MM.1S (cell line): ENCODE measurements around the gene XYLT1.
A peak's percentile ranks its signal among the peaks of the same experiment; 100 is the strongest.

Experiments used
- DNase-seq: peaks from one replicate; pipeline ENCODE4 v3.0.0-alpha.2; 2015
- H2AFZ ChIP-seq: fragments of 300-600 bp; sonication (generic); 2 replicates; pipeline ENCODE4 v1.6.0; 2016; ENCODE audit warnings: antibody characterized with exemption, low read length
- H3F3A ChIP-seq: fragments of 300-600 bp; sonication (generic); 2 replicates; pipeline ENCODE4 v1.6.1; 2016; ENCODE audit warnings: mild to moderate bottlenecking, antibody characterized with exemption, low read length, moderate library complexity, mixed read lengths; ENCODE audit not compliant: insufficient read depth
- H3K27ac ChIP-seq: fragments of 300-600 bp; sonication (generic); 2 replicates; pipeline ENCODE4 v1.5.1; 2016; ENCODE audit warnings: mild to moderate bottlenecking, low read length
- H3K27me3 ChIP-seq: fragments of 300-600 bp; sonication (generic); replicated peaks from 2 replicates; pipeline ENCODE4 v1.6.0; 2016; ENCODE audit warnings: low read length; ENCODE audit not compliant: insufficient read depth
- H3K36me3 ChIP-seq: fragments of 300-600 bp; sonication (generic); replicated peaks from 2 replicates; pipeline ENCODE4 v1.6.1; 2016; ENCODE audit warnings: mild to moderate bottlenecking, low read length, mixed read lengths; ENCODE audit not compliant: insufficient read depth
- H3K4me1 ChIP-seq: fragments of 300-600 bp; sonication (generic); 2 replicates; pipeline ENCODE4 v1.6.1; 2016; ENCODE audit warnings: low read length, mixed read lengths
- H3K4me2 ChIP-seq: fragments of 300-600 bp; sonication (generic); 2 replicates; pipeline ENCODE4 v1.6.0; 2016; ENCODE audit warnings: low read depth, low read length
- H3K4me3 ChIP-seq: fragments of 300-600 bp; sonication (generic); 2 replicates; pipeline ENCODE4 v1.5.1; 2016; ENCODE audit warnings: low read length, mixed read lengths
- H3K79me2 ChIP-seq: fragments of 300-600 bp; sonication (generic); 2 replicates; pipeline ENCODE4 v1.6.1; 2016; ENCODE audit warnings: mixed run types, low read length, mixed read lengths
- H3K9ac ChIP-seq: fragments of 300-600 bp; sonication (generic); 2 replicates; pipeline ENCODE4 v1.6.1; 2016; ENCODE audit warnings: low read length, mixed read lengths
- H3K9me2 ChIP-seq: fragments of 300-600 bp; sonication (generic); replicated peaks from 2 replicates; pipeline ENCODE4 v1.6.1; 2016; ENCODE audit warnings: mild to moderate bottlenecking, low read length, mixed read lengths; ENCODE audit not compliant: insufficient read depth
- H3K9me3 ChIP-seq: fragments of 300-600 bp; sonication (generic); replicated peaks from 2 replicates; pipeline ENCODE4 v1.6.1; 2016; ENCODE audit warnings: mild to moderate bottlenecking, low read length, mixed read lengths; ENCODE audit not compliant: insufficient read depth
- H4K20me1 ChIP-seq: fragments of 300-600 bp; sonication (generic); 2 replicates; pipeline ENCODE4 v1.6.1; 2016; ENCODE audit warnings: mild to moderate bottlenecking, low read length, moderate library complexity, mixed read lengths; ENCODE audit not compliant: insufficient read depth
- EZH2 ChIP-seq: fragments of 300-600 bp; sonication (generic); optimal IDR thresholded peaks from 2 replicates; pipeline ENCODE3; 2017; ENCODE audit warnings: low read depth, mild to moderate bottlenecking, antibody characterized with exemption, low read length, mixed read lengths
- EZH2phosphoT487 ChIP-seq: fragments of 300-600 bp; sonication (generic); IDR thresholded peaks from 2 replicates; pipeline ENCODE4 v1.6.1; 2018; ENCODE audit warnings: antibody characterized with exemption, low read length
- TF ChIP-seq, protein P1 (sequence below): fragments of 300-600 bp; sonication (generic); IDR thresholded peaks from 2 replicates; pipeline ENCODE4 v1.5.1; 2016; ENCODE audit warnings: antibody characterized with exemption, low read length, mixed read lengths

Gene XYLT1

GRCh38 chr16:17212606-17213005 lies 258.2 kb downstream of the XYLT1 start:
- Histone ChIP-seq H3F3A (no peaks in the 10 kb centered on the region), H3K4me2 (no peak overlapping the region), H3K27me3 (no peaks in the 10 kb centered on the region), H4K20me1 (no peaks in the 10 kb centered on the region), H3K79me2 (peaks cover 27% of the 10 kb centered on the region), H3K27ac (no peak overlapping the region), H3K9me3 (no peaks in the 10 kb centered on the region), H3K9me2 (no peaks in the 10 kb centered on the region), H3K4me3 (no peak overlapping the region), H3K4me1 (peaks cover 8% of the 10 kb centered on the region; the same call in 1 of the 2 replicates), H2AFZ (no peak overlapping the region), H3K9ac (no peak overlapping the region), H3K36me3 (peaks cover 3% of the 10 kb centered on the region; the same call in 1 of the 2 replicates)
- TF ChIP-seq EZH2phosphoT487 (no peak), EZH2 (no peak)
- TF ChIP-seq, protein P1, sequence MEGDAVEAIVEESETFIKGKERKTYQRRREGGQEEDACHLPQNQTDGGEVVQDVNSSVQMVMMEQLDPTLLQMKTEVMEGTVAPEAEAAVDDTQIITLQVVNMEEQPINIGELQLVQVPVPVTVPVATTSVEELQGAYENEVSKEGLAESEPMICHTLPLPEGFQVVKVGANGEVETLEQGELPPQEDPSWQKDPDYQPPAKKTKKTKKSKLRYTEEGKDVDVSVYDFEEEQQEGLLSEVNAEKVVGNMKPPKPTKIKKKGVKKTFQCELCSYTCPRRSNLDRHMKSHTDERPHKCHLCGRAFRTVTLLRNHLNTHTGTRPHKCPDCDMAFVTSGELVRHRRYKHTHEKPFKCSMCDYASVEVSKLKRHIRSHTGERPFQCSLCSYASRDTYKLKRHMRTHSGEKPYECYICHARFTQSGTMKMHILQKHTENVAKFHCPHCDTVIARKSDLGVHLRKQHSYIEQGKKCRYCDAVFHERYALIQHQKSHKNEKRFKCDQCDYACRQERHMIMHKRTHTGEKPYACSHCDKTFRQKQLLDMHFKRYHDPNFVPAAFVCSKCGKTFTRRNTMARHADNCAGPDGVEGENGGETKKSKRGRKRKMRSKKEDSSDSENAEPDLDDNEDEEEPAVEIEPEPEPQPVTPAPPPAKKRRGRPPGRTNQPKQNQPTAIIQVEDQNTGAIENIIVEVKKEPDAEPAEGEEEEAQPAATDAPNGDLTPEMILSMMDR = no peak
- DNase-seq = no peak

DNA sequence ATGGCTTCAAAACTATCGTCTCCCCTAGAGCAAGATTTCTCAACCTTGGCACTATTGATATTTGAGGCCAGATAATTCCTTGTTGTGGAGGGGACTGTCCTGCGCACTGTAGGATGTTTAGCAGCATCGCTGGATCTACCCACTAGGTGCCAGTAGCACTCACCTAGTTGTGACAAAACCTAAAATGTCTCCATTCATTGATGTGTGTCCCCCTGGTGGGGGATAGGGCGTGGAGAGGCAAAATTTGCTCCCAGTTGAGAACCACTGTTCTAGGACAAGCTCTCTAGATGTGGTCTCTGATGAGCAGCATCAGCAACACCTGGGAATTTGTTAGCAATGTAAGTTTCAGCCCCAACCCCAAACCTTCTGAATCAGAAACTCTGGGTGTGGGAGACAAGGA lies 259.0 kb downstream of the XYLT1 start:
- Histone ChIP-seq H3K4me1 (peaks cover 8% of the 10 kb centered on the region; the same call in 1 of the 2 replicates), H3K9ac (no peak overlapping the region), H3K27me3 (no peaks in the 10 kb centered on the region), H3K4me2 (no peak overlapping the region), H2AFZ (no peak overlapping the region), H4K20me1 (no peaks in the 10 kb centered on the region), H3K36me3 (peaks cover 3% of the 10 kb centered on the region; the same call in 1 of the 2 replicates), H3K27ac (no peak overlapping the region), H3K79me2 (peaks cover 24% of the 10 kb centered on the region), H3F3A (no peaks in the 10 kb centered on the region), H3K9me3 (no peaks in the 10 kb centered on the region), H3K4me3 (no peak overlapping the region), H3K9me2 (no peaks in the 10 kb centered on the region)
- no peak for TF ChIP-seq EZH2phosphoT487
- TF ChIP-seq, protein P1 = peak; percentile 58
- peak; percentile 65 for DNase-seq

DNA sequence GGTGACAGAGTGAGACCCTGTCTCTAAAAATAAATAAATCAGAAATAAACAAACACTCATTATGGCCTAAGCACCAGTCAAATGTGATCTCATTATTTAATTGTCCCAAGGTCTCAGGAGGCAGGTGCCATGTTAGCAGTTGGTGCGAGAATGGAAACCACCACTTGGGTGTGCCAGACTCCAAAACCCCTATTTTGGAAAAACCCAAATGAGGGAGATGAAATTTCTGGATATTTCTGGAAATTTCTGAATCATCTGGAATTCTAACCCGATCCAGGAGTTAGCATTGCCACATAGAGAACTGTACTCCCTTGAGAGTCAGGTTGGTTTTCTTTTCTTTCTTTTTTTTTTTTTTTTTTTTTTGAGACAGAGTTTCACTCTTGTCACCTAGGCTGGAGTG lies 264.0 kb downstream of the XYLT1 start:
- Histone ChIP-seq H3K27me3 (no peaks in the 10 kb centered on the region), H3K36me3 (no peaks in the 10 kb centered on the region), H3K4me3 (no peak overlapping the region), H3K4me2 (no peak overlapping the region), H3K9me2 (no peaks in the 10 kb centered on the region), H3K27ac (no peak overlapping the region), H3F3A (no peaks in the 10 kb centered on the region), H4K20me1 (no peaks in the 10 kb centered on the region), H3K4me1 (no peaks in the 10 kb centered on the region), H3K9ac (no peak overlapping the region), H2AFZ (no peak overlapping the region), H3K79me2 (peaks cover 28% of the 10 kb centered on the region; the same call in 1 of the 2 replicates), H3K9me3 (no peaks in the 10 kb centered on the region)
- DNase-seq = no peak
- TF ChIP-seq, protein P1 = no peak
- TF ChIP-seq EZH2 (no peak), EZH2phosphoT487 (no peak)
